Umbilical cord (tissue), 2 donors: ENCODE data around the gene PNMA6E. TPM values are rescaled to one million over a fixed set of nuclear protein-coding genes. Genes with fewer than 3 reads are reported as not detected.

ENCODE experiments used
- DNase-seq: peaks from one replicate; pipeline ENCODE4 v3.0.0-alpha.2; 2015; ENCODE audit warnings: low spot score
- total RNA-seq: library from RNA; depleted of rRNA; stranded (reverse); fragments of >200 nt; gene quantifications from one replicate; pipeline ENCODE4 v1.2.3, GENCODE V29; 2014; ENCODE audit warnings: low replicate concordance; ENCODE audit not compliant: insufficient read depth

The PNMA6E gene
- total RNA-seq, 1 donor from 2014 or later = not detected

DNA sequence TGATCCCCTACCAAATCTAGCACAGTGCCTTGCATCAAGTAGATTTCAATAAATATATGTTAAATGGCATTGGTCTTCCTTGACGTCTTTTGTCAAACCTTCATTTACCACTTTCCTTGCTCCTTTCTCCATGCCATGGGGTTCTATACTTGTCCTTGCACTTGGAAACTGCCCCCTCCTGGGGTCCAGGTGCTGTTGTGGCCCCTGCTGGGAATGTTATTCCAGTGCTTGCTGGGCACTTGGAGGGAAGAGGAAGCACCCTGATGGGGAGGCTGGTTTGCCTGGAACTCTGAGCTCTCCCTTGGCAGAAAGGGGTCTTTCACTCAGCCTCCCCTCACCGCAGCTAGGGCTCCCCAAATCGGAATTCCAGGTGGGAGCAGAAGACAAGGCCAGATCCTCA is 48.3 kb downstream of the PNMA6E start:
- DNase-seq = no peak

DNA sequence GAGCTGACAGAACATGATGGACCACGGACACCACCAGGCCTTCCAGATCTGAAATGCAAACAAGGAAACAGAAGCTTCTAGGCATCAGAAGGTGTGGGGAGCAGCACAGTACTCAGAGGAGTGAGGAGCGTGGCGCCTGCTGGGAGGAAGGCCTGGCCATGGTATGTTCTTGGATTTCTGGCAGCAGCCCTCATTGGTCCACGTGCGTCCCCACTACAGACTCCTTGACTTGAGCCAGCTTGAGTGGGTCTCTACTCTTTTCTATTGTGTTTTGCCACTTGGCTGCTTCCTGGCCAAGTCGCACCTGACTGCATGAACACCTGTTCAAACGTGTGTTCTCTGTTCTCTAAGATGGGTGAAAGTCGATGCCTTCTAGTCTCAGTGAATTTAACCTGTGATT is 49.2 kb downstream of the PNMA6E start:
- no peak for DNase-seq

DNA sequence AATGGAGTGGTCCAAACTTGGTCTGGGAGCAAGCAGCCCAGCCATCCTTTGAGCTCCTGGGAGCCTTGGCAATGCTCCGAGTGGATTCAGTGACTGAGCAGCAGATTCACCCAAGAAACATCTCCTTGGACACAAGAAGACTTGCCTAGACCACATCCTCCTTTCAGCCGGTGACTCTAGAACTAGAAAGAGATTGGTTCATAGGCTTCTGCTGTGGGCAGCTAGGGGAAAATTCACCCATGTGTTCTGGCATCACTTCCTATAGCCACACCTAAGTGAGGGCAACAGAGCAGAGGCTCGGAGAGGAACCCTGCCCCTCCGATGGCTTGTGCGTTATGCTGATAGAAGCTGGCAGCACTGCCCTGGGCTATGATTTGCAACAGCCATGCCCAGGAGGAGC is 51.2 kb downstream of the PNMA6E start:
- DNase-seq = no peak

DNA sequence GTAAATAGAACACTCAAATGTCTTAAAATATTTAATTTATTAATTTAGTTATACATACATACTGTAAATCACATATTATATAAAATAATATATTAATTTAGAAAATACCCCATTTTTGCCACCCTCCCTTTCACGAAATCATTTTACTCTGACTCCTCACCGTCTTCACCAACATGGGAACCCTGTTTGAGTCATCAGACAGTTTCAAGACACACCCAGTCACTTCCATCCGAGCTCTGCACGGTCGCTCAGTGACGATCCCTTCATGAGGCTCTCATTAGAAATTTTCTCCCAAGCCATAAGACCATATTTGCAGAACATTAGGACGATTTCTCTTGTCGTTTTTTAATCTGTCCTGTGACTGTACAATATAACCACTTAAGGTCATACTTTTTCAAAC is 52.7 kb downstream of the PNMA6E start:
- DNase-seq = no peak

DNA sequence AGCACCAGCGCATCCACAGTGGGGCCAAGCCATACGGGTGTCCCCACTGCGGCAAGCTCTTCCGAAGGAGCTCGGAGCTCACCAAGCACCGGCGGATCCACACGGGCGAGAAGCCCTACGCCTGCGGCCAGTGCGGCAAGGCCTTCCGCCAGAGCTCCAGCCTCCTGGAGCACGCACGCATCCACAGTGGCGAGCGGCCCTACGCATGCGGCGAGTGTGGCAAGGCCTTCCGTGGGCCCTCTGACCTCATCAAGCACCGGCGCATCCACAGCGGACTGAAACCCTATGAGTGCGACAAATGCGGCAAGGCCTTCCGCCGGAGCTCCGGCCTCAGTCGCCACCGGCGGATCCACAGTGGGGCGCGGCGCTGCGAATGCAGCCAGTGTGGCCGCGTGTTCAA is 53.6 kb downstream of the PNMA6E start:
- no peak for DNase-seq

Other genes with a start within 250 kb of the PNMA6E start
- gene MAGEA1, start 222.1 kb downstream of the PNMA6E start, total RNA-seq = not detected
- gene PNMA6F, start 79.6 kb downstream of the PNMA6E start, total RNA-seq = not detected
- gene ZNF275, start 67.2 kb downstream of the PNMA6E start, total RNA-seq = 7.7 TPM
- 5.1 TPM for gene ZFP92, start 10.1 kb upstream of the PNMA6E start, total RNA-seq
- 0.72 TPM for gene TREX2, start 44.7 kb upstream of the PNMA6E start, total RNA-seq
- 24.1 TPM for gene HAUS7, start 69.2 kb upstream of the PNMA6E start, total RNA-seq
- 90.8 TPM for gene BGN, start 93.6 kb upstream of the PNMA6E start, total RNA-seq
- gene ATP2B3, start 116.3 kb upstream of the PNMA6E start, total RNA-seq = 0.48 TPM
- 23.8 TPM for gene CCNQ, start 197.8 kb upstream of the PNMA6E start, total RNA-seq
- 6.3 TPM for gene DUSP9, start 245.9 kb upstream of the PNMA6E start, total RNA-seq